ENCODE data around the gene SRC. TPM values are rescaled to one million over a fixed set of nuclear protein-coding genes. Genes with fewer than 3 reads are reported as not detected.

Gene SRC
- total RNA-seq, 1 donor from 2014 or later = 20.7 TPM

DNA sequence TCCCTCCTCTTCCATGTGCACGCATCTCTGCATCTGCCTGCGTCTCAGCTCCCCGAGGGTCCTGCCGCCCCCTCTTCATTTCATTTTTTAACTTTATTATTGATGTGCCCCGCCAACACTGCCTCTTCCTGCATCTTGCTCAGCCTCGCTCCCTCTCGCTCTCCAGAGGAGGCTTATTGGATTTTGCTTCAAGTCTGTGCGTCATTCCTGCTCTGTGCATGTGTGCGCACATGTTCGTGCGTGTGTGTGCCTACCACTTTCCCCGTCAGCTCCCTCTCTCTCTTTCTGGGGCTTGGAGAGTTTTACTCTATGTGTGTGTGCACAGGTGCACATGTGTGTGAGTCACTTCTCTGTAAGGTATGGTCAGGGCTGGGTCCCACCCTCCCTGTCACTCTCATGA lies 103.3 kb downstream of the SRC start:
- DNase-seq (ENCODE audit: low spot score) = no peak

DNA sequence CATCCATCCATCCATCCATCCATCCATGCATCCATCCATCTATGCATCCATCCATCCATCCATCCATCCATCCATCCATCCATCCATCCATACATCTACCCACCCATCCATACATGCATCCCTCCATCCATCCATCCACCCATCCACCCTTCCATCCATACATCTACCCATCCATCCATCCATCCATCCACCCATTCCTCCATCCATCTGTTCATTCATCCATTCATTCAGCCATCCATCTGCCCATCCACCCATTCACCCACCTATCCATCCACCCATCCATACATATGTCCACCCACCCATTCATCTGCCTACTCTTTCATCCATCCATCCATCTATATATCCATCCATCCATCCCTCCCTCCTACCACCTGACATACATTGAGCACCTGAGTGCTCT lies 104.4 kb downstream of the SRC start:
- DNase-seq (ENCODE audit: low spot score) = no peak

DNA sequence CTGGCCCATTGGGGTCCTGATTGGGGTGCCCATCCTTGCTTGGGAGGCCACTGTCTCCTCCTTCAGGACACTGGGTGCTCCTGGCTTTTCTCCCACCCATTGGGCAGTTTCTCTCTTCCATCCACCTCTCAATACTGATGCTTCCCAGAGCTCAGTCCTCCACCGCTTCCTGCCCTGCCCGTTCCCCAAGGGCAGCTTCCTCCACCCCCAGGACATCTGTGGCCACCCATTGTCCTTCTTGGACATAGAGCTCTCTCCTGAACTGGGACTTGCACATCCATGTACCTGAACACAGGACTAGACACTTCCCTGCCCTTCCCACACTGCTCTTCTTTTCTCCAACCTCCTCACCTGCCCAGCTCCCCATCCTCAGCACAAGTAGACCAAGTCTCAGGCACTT lies 105.7 kb downstream of the SRC start:
- DNase-seq (ENCODE audit: low spot score) = no peak

DNA sequence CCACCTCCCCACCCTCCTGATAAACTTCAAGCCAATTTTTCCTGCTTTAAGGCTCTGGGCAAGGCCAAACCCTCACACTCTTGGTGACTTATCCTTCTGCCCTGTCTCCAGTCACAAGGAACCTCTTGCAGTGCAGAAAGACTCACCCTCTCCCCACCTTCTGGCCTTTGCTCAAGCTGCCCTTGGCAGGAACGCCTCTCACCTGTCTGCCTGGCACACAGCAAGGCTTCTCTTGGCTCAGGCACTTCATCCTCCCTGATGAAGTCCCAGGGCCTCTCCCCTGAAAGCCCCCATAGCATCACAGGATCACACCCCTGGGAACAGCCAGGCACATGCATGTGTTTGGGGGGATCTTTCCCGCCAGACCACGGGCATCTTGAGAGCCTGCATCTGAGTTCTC lies 106.3 kb downstream of the SRC start:
- no peak for DNase-seq (ENCODE audit: low spot score)

DNA sequence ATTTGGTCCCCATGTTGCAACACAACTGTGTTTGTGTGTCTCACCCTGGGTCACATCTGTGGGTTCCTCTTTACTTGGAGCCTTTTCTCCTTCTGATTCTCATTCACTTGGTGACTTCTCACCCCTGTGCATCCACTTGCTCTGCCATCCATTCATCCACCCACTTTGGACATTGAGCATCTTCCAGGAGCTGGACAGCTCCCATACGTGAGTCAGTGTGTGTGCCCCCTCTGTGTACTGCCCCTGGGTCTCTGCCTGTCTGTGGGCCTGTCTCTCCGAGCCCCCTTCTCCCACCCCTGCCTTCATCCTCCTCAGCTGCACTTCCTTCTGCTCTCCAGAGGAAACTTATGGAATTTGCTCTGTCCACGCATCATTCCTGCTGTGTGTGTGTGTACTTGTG lies 107.3 kb downstream of the SRC start:
- no peak for DNase-seq (ENCODE audit: low spot score)

DNA sequence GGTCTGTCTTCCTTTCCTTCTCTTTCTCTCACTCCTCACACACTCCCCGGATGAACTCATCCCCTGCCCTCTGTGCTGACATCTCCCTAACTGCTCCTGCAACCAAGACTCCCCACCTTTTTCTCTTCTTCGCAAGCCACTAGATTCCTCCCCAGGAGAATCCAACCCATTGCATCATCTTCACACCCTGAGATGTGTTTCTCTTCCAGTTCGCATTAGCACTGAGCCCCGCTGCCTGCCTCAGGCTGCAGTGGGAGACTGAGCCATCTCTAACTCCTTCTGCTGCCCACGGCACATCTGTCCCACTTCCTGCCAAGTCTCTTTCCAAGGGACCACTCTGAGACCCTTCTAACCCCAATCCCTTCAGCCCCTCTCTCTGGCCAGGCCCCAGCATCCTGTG lies 107.9 kb downstream of the SRC start:
- DNase-seq (ENCODE audit: low spot score) = no peak

DNA sequence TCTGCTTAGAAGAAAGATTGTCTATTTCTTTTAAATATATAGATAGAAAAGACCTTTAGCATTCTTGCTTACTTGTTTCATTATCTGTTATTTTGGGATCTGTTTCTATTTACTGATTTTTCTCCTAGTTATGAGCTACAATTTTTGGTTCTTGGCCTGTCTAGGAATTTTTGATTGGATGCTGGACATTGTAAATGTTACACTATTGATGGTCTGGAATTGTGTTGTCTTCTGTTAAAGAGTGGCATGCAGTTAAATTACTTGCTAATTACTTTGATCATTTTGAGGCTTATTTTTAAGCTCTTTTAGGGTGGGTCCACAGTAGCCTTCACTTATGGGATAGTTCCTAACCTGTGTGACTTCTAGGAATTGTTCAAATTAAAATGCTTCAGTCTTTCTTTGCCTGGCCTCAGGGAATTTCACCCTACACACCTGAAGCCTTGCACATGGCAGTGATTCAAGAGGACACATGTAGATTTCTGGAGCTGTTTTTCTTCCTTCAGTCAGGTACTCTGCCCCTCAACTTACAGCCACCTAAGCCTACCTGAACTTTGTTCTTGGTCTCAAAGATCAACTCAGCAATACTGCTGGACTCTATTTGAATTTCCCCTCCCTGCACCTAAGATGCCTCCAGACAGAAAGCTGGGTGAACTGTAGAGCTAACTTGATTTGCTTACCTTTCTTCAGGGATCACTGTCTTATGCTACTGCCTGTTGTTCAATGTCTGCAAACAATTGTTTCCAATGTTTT lies 108.9 kb downstream of the SRC start:
- DNase-seq (ENCODE audit: low spot score) = no peak

Other genes with a start within 250 kb of the SRC start
- gene RPN2, start 166.8 kb upstream of the SRC start, total RNA-seq (ENCODE audit: insufficient read depth, low replicate concordance) = 156 TPM
- 2.4 TPM for gene MROH8, start 166.6 kb upstream of the SRC start, total RNA-seq (ENCODE audit: insufficient read depth, low replicate concordance)
- gene GHRH, start 84.3 kb upstream of the SRC start, total RNA-seq (ENCODE audit: insufficient read depth, low replicate concordance) = not detected
- 27.7 TPM for gene MANBAL, start 56.5 kb upstream of the SRC start, total RNA-seq (ENCODE audit: insufficient read depth, low replicate concordance)
- 5.3 TPM for gene NNAT, start 175.1 kb downstream of the SRC start, total RNA-seq (ENCODE audit: insufficient read depth, low replicate concordance)
- 39.2 TPM for gene BLCAP, start 181.7 kb downstream of the SRC start, total RNA-seq (ENCODE audit: insufficient read depth, low replicate concordance)